Hepatocyte (in vitro differentiated cells): ENCODE measurements around the gene CALB2. TPM values are rescaled to one million over a fixed set of nuclear protein-coding genes. Genes with fewer than 3 reads are reported as not detected.

ENCODE experiments used
- DNase-seq: peaks from one replicate; pipeline ENCODE4 v3.0.0-alpha.2; 2016; ENCODE audit warnings: low spot score
- H2AFZ ChIP-seq: fragments of 200-600 bp; sonication (generic); 2 replicates; pipeline ENCODE4 v1.6.0; 2016; ENCODE audit warnings: antibody characterized with exemption, mild to moderate bottlenecking
- H3K27ac ChIP-seq: fragments of 200-600 bp; sonication (generic); 2 replicates; pipeline ENCODE4 v1.5.1; 2016; ENCODE audit warnings: mild to moderate bottlenecking
- H3K27me3 ChIP-seq: fragments of 200-600 bp; sonication (generic); 2 replicates; pipeline ENCODE4 v1.6.1; 2016
- H3K36me3 ChIP-seq: fragments of 200-600 bp; sonication (generic); replicated peaks from 2 replicates; pipeline ENCODE4 v1.5.1; 2016; ENCODE audit warnings: low read depth; ENCODE audit not compliant: insufficient read depth
- H3K4me1 ChIP-seq: fragments of 200-600 bp; sonication (generic); 2 replicates; pipeline ENCODE4 v1.5.1; 2016; ENCODE audit warnings: mild to moderate bottlenecking, moderate library complexity; ENCODE audit not compliant: insufficient read depth
- H3K4me2 ChIP-seq: fragments of 200-600 bp; sonication (generic); 2 replicates; pipeline ENCODE4 v1.6.0; 2016
- H3K4me3 ChIP-seq: fragments of 200-600 bp; sonication (generic); 2 replicates; pipeline ENCODE4 v1.5.1; 2016; ENCODE audit warnings: mild to moderate bottlenecking
- H3K79me2 ChIP-seq: fragments of 200-600 bp; sonication (generic); 2 replicates; pipeline ENCODE4 v1.6.0; 2017; ENCODE audit warnings: mild to moderate bottlenecking
- H3K9me2 ChIP-seq: fragments of 200-600 bp; sonication (generic); replicated peaks from 2 replicates; pipeline ENCODE4 v1.6.0; 2017; ENCODE audit warnings: mild to moderate bottlenecking; ENCODE audit not compliant: insufficient read depth
- H3K9me3 ChIP-seq: fragments of 200-600 bp; sonication (generic); 2 replicates; pipeline ENCODE4 v1.5.1; 2016; ENCODE audit warnings: low read depth, mild to moderate bottlenecking
- H4K20me1 ChIP-seq: fragments of 200-600 bp; sonication (generic); 2 replicates; pipeline ENCODE4 v1.6.0; 2016; ENCODE audit warnings: mild to moderate bottlenecking; ENCODE audit not compliant: insufficient read depth, poor library complexity, severe bottlenecking
- EZH2 ChIP-seq: fragments of 200-600 bp; sonication (generic); IDR thresholded peaks from 2 replicates; pipeline ENCODE4 v1.6.1; 2016; ENCODE audit warnings: antibody characterized with exemption, mild to moderate bottlenecking, borderline replicate concordance
- EZH2phosphoT487 ChIP-seq: fragments of 200-600 bp; sonication (generic); IDR thresholded peaks from one replicate; pipeline ENCODE4 v1.6.1; 2018; ENCODE audit warnings: antibody characterized with exemption, mild to moderate bottlenecking, low read depth, moderate library complexity; ENCODE audit not compliant: unreplicated experiment, severe bottlenecking
- WGBS: methylation state at CpG from one replicate; pipeline ENCODE4 v1.1.6; 2016; ENCODE audit warnings: low lambda C conversion rate; ENCODE audit errors: missing lambda C conversion rate; 5-methylcytosine and 5-hydroxymethylcytosine counted together
- polyA plus RNA-seq: library from polyadenylated mRNA; unstranded; fragments of >200 nt; fragmentation: Nextera tagmentation; extraction: Ambion mirVana; gene quantifications from 2 replicates; pipeline ENCODE4 v1.2.1, GENCODE V29; 2016
- total RNA-seq: library from RNA; depleted of rRNA; stranded (reverse); fragments of >200 nt; gene quantifications from 2 replicates; pipeline ENCODE4 v1.2.3, GENCODE V29; 2014
- TF ChIP-seq, protein P1 (sequence below): fragments of 200-600 bp; sonication (generic); IDR thresholded peaks from 2 replicates; pipeline ENCODE4 v1.5.1; 2016; ENCODE audit warnings: antibody characterized with exemption, mild to moderate bottlenecking; ENCODE audit not compliant: poor library complexity

CALB2 gene
- total and polyA plus RNA-seq, 2 experiments from 2014 or later = 2.3 to 6.5 TPM

DNA sequence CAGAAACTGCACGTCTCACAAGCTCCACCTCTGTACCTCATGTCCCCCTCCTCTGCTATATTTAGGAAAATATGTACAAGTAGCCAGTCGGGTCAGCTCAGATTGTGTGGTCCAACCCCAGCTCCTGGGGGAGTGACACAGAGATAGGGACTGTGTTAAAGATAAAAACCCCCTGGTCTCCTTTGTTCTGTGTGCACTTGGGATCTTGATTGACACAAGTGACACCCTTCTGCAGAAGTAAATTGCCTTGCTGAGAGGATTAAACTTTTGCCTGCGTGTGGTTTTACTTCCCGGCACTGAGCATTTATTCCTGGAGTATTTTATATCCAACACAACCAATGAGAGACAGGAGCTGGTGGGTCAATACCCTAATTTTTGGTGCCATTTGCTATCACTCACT is 45.8 kb downstream of the CALB2 start:
- Histone ChIP-seq H2AFZ (no peak overlapping the region), H3K4me3 (no peak overlapping the region), H3K27me3 (peaks cover 11% of the 10 kb centered on the region), H3K4me1 (no peaks in the 10 kb centered on the region), H3K27ac (no peak overlapping the region), H4K20me1 (no peaks in the 10 kb centered on the region), H3K4me2 (no peak overlapping the region), H3K79me2 (no peaks in the 10 kb centered on the region), H3K36me3 (no peaks in the 10 kb centered on the region), H3K9me2 (no peaks in the 10 kb centered on the region), H3K9me3 (no peaks in the 10 kb centered on the region)
- WGBS = 53% methylated on average over 4 of the region's 4 CpGs
- TF ChIP-seq, protein P1, sequence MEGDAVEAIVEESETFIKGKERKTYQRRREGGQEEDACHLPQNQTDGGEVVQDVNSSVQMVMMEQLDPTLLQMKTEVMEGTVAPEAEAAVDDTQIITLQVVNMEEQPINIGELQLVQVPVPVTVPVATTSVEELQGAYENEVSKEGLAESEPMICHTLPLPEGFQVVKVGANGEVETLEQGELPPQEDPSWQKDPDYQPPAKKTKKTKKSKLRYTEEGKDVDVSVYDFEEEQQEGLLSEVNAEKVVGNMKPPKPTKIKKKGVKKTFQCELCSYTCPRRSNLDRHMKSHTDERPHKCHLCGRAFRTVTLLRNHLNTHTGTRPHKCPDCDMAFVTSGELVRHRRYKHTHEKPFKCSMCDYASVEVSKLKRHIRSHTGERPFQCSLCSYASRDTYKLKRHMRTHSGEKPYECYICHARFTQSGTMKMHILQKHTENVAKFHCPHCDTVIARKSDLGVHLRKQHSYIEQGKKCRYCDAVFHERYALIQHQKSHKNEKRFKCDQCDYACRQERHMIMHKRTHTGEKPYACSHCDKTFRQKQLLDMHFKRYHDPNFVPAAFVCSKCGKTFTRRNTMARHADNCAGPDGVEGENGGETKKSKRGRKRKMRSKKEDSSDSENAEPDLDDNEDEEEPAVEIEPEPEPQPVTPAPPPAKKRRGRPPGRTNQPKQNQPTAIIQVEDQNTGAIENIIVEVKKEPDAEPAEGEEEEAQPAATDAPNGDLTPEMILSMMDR = no peak
- TF ChIP-seq EZH2 (no peak), EZH2phosphoT487 (no peak)
- DNase-seq = no peak

DNA sequence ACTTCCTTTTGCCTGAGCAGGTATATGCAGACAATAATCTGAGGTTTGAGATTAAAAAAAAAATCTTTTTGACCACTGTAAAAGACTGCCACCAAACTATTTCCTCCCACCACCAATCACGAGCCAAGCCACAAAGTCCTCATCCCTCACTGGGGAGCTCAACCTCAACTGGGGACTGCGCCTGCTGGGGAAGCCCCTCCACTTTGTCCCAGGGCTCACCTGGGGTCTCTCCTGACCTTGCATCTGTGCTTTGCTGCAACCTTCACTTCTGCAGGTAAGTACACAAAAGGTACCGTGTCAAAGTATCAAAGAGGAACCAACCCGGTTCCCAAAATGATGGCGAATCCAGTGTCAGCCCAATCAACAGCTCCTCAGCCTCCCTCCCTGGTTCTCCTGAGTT is 47.8 kb downstream of the CALB2 start:
- H3K79me2 ChIP-seq = no peaks in the 10 kb centered on the region
- peaks cover 14% of the 10 kb centered on the region for H3K27me3 ChIP-seq
- no peaks in the 10 kb centered on the region for H3K4me1 ChIP-seq
- H3K4me3 ChIP-seq = no peak overlapping the region
- no peak overlapping the region for H3K4me2 ChIP-seq
- H4K20me1 ChIP-seq = no peaks in the 10 kb centered on the region
- no peak for DNase-seq
- H3K9me2 ChIP-seq = no peaks in the 10 kb centered on the region
- H3K36me3 ChIP-seq = no peaks in the 10 kb centered on the region
- WGBS = 93% methylated on average over 5 of the region's 5 CpGs
- TF ChIP-seq, protein P1 = no peak
- no peak for TF ChIP-seq EZH2phosphoT487
- TF ChIP-seq EZH2 = no peak
- H2AFZ ChIP-seq = no peak overlapping the region
- H3K27ac ChIP-seq = no peak overlapping the region
- H3K9me3 ChIP-seq = no peaks in the 10 kb centered on the region

DNA sequence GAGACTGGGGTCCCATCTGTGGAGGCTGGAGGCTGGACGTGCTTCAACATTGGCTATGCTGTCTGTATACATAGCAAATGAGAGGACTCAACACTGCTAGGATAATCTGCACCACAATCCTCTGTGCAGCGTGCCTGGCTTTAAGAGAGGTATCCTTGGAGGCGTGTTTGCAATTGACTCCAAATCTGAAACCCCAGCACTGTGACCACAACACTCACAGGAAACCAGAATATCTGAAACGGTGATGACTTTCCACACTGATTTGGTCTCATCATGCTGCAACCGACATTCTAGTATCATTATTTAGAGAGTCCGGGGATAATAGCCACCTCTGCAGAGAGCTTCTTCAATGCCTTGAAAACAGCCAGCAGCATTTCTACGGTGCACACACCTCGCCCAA is 48.2 kb downstream of the CALB2 start:
- no peak for DNase-seq
- Histone ChIP-seq H3K4me2 (no peak overlapping the region), H3K79me2 (no peaks in the 10 kb centered on the region), H3K9me2 (no peaks in the 10 kb centered on the region), H3K27ac (no peak overlapping the region), H3K36me3 (no peaks in the 10 kb centered on the region), H2AFZ (no peak overlapping the region), H3K4me1 (no peaks in the 10 kb centered on the region), H4K20me1 (no peaks in the 10 kb centered on the region), H3K27me3 (peaks cover 14% of the 10 kb centered on the region), H3K9me3 (no peaks in the 10 kb centered on the region), H3K4me3 (no peak overlapping the region)
- TF ChIP-seq, protein P1 = no peak
- TF ChIP-seq EZH2phosphoT487 (no peak), EZH2 (no peak)
- WGBS = 76% methylated on average over 8 of the region's 8 CpGs

DNA sequence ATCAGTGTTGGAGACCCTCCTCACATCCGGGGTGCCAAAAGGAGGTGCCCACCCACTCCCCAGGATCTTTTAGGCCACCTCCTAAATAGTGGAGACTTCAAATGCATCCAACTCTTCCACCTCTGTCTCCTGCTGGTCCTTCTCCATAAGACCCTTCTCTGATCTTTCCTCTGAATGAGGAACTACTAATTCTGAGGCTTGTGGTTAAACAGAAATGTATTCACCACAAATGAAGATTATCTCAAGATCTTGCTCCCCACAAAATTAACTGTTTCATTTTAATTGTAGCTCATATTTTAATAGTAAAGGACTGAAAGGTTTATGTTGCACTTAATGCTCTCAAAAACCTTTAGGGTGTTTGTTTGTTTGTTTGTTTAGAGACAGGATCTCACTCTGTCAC is 49.2 kb downstream of the CALB2 start:
- Histone ChIP-seq H3K9me3 (no peaks in the 10 kb centered on the region), H4K20me1 (no peaks in the 10 kb centered on the region), H3K27ac (no peak overlapping the region), H3K4me3 (no peak overlapping the region), H3K36me3 (no peaks in the 10 kb centered on the region), H3K79me2 (no peaks in the 10 kb centered on the region), H2AFZ (no peak overlapping the region), H3K4me2 (no peak overlapping the region), H3K9me2 (no peaks in the 10 kb centered on the region), H3K27me3 (peaks cover 14% of the 10 kb centered on the region), H3K4me1 (no peaks in the 10 kb centered on the region)
- TF ChIP-seq EZH2 (no peak), EZH2phosphoT487 (no peak)
- TF ChIP-seq, protein P1 = no peak
- 80% methylated on average over 1 of the region's 1 CpG for WGBS
- DNase-seq = no peak
